HG03439 (cell line): ENCODE data around the gene SUGP2.
"Not testable (repeated sequence)": the region's sequence is repeated elsewhere in the genome, so short reads cannot be mapped to it uniquely, and the experiment has no call there.

ENCODE experiments used
- ATAC-seq: cut with Tn5 transposase; IDR thresholded peaks from one replicate; pipeline ENCODE4 v1.9.1; 2021; ENCODE audit warnings: mild to moderate bottlenecking, moderate library complexity; ENCODE audit not compliant: unreplicated experiment

Gene SUGP2

DNA sequence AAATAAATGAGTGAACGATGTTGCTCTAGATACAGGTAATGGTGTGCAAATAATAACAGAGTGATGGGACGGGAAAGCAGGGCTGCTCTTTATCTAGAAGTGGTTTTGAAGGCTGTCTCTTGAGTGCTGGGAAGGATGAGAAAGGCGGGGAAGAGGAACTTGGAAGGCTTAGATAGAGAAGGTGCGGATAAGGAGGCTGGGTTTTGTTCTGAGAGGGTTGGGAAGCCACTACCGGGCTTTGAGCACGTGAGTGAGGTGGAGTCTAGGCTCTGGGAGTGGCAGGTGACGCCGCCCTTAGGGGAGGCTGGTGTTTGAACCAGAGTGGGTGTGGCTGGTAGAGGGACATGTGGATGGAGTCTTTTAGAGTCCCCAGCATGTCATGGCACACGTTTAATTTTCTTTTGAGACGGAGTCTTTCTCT lies 897 bp upstream of the SUGP2 start:
- no peak for ATAC-seq

GRCh38 chr19:19033176-19033425 lies 216 bp downstream of the SUGP2 start:
- ATAC-seq, result peak; percentile 27

DNA sequence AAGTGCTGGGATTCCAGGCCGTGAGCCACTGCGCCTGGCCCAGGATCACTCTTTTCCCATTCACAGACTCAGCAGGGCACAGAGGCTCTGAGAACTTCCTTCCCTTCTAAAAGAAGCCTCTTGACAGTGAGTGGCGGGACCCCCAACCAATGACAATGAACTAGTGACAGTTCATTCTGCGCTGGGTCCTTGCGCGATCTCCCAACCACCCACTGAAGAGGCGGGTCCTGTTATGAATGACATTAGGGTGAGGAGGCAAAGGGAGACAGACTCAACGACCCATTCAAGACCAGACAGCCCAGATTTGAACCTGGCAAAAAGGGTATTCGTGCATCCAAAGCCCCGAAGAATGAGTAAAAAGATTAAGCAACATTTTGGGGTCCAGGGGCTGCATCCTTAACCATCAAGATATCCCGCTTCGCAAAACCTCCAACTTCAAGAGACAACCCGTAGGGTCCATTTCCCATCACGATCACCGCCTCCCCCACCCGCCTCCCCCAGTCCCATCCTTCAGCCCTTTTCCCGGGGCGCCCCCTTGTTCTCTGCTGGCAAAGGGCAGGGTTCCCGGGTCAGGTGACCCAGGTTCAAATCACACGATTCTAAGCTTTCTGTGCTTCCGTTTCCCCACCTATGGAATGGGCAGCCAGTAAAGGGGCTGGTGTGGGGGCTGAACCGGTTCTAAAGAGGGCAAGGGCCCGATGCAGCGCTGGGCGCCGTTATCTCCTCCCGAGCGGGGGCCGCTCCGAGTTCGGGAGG lies 719 bp downstream of the SUGP2 start:
- ATAC-seq, result peak; percentile 18

DNA sequence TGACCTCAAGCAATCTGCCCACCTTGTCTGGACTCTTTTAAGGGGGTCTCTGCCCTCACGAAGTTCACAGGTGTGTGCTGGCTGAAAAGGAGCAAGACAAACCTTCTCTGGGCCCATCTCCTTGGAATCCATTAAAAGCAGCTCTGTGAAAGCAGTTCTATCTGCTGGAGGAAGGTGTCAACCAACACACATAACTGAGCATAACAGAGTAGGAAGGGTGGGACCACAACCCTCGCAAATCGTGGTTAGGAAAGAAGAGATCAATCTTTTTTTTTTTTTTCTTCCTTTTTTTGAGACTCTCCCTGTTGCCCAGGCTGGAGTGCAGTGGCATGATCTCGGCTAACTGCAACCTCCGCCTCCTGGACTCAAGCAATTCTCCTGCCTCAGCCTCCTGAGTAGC lies 1.4 kb downstream of the SUGP2 start:
- ATAC-seq, result no peak

DNA sequence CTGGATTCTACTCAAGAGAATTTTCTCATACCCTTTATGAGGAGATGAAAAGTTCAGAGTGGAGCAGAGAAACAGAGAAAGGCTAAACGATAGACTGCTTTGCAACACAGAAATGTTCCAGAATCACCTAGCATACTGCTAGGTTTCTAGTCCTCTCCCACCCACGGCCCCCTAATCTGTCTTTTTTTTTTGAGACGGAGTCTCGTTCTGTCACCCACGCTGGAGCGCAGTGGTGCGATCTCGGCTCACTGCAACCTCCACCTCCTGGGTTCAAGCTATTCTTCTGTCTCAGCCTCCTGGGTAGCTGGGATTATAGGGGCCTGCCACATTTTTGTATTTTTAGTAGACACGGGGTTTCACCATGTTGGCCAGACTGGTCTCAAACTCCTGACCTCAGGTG lies 4.8 kb downstream of the SUGP2 start:
- no peak for ATAC-seq

DNA sequence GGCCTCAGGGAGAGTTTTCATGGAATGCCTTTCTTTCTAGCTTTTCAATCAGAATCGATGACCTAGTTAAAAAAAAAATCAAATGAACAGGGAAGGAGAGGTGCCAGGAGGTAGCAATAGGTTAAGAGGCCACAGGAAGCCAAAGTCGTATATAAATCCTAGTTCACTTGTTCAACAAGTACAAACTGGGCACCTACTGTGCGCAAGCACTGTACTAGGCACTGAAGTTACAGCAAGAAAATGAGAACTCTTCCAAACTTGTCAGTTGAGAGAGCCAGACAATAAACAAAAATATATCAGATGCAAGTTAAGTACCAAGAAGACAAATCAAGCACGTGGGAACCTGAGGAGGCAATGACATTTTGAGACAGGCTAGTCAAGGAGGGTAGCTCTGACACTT lies 6.1 kb downstream of the SUGP2 start:
- ATAC-seq, result no peak

DNA sequence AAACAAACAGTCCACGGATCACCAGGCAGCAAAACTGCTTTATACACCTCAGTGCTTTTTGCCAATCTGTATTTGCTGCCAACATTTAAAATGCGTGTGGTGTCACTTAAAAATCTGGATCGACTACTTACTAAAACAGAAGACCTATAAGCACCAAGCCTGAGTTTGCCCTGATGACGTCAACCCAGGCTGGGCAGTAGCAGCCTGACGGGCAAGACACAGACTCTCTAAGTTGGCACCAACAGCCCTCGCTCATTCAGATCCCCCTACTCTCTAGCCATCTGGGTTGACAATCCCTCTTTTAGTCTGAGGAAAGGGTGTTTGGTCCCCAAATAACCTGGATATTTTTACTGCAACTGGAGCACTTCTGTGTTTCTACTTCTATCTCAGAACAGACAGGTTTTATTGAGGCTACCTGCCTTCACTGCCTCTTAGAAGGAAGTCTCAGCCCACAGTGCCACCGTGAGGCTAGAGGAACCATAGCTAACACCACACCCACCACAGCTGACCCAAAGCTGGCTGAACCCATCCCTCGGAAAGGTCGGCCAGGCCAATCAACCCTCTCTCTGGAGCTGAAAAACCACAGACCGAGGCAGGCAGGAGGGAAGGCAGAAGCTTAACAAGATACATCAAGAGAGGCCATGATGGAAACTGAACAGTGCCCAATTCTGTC lies 6.9 kb downstream of the SUGP2 start:
- no peak for ATAC-seq

GRCh38 chr19:19025861-19026260 lies 7.5 kb downstream of the SUGP2 start:
- no peak for ATAC-seq

GRCh38 chr19:19023376-19023775 lies 9.9 kb downstream of the SUGP2 start:
- not testable (repeated sequence) for ATAC-seq

DNA sequence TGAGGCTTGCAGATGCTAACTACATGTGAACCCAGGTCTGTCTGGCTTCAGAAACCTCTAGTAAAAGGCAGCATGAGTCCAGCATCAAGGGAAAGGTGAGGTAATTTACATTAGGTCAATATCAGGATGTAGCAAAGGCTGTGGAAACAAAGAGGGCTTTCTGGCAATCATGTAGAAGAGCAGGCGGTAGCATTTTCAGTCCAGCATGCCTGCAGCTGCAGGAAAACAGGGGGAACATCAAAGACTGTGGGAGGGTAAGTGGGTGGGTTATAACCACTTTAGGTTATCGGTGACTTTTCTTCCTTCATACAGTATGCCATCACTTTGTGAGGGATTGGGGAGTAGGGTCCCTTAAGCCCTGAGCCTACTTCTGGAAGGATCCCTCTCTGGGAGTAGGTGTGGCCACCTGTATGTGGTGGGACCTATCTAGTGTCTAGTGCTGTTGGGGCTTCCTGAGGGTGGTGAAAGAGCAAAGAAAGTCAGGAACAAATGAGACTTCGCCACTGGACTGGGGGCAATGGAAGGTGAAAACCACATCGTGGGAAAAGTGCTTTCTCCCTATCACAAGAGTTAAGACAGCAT lies 10.8 kb downstream of the SUGP2 start:
- no peak for ATAC-seq

DNA sequence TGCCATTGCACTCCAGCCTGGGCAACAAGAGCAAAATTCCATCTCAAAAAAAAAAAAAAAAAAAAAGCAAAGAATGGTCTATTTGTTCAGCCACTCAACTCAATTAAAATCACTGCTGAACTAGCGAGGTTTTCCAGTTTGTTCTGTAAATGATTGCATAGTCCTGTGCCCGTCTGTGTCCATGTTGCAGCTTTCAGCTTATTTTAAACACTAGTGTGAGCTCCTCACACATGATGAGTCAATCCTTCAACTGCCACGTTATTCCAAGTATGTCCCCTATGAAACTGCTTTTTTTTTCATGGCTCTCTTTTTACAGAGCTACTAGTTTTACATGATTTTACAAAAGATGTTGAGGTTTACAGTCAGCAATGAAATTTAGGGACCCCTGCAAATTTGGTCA lies 12.2 kb downstream of the SUGP2 start:
- no peak for ATAC-seq

GRCh38 chr19:19010551-19010950 lies 22.8 kb downstream of the SUGP2 start:
- ATAC-seq, result no peak

DNA sequence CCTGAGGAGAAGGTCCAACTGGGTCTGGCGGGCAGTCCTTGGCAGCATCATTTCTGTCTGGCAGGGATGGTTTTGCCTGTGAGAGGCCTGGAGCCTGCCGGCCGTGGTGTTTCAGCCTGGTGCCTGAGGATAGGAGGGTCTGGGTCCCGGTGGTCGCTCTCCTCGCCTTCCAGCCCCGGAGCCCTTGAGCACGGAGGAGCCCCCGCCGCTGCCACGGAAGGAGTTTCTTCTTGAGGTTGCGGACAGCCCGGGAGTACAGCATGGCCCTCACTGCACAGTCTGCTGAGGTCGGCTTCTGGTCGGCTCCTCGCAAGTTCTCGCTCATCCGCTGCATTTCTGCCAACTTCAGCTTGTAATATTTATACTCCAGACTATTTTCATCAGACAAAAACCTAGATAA lies 23.4 kb downstream of the SUGP2 start:
- ATAC-seq, result no peak

DNA sequence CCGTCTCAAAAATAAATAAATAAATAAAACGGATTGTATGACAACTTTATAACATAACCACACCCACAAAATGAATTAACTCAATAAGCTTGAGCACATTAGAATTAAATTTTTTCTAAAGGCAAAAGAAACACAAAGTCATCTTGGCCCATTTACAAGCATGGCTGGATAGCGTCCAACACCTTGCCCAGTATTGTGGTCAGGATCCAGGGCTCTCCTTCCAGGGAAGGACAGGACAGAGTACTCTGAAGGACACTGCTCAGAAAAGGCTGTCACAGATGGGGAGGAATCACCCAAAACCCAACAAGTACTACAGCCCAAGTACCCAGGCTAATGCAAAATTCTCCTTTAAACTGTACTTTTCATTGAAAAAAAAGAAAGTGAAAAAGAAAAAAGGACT lies 27.1 kb downstream of the SUGP2 start:
- no peak for ATAC-seq

- ATAC-seq, result no peak
Measured at GRCh38 chr19:19004144-19004543, 29.2 kb downstream of the SUGP2 start.

GRCh38 chr19:18999896-19000620 lies 33.3 kb downstream of the SUGP2 start:
- ATAC-seq, result no peak

- ATAC-seq, result no peak
Measured at GRCh38 chr19:18999016-18999758, 34.1 kb downstream of the SUGP2 start.

GRCh38 chr19:18998276-18998675 lies 35.0 kb downstream of the SUGP2 start:
- no peak for ATAC-seq

DNA sequence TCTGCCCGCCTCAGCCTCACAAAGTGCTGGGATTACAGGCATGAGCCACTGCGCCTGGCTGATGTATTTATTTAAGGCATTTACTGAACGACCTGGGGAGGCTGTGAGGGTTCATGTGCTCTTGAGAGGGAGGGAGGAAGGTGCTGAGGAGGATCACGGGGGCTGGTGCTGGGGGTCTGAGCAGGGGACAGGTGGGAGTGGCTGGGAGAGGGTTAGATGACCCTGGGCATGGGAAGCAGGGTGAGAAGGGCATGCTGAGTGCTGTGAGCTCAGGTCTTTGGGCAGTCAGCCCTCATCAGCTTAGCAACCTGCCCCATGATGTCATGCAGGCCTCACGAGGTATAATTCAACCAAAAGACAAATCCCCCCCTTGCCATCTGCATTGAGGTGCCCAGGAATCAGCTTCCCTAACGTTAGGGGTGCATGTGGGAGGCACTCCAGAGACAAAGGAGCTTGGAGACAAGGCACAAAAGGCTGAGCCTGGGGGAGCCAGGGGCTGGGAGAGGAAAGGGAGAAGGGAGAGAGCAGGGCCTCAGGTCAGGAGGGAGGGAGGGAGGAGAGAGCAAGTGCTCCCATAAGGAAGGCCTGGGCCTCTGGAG lies 36.4 kb downstream of the SUGP2 start:
- no peak for ATAC-seq

- no peak for ATAC-seq
Measured at GRCh38 chr19:18996351-18996750, 37.0 kb downstream of the SUGP2 start.

GRCh38 chr19:18995804-18996241 lies 37.5 kb downstream of the SUGP2 start:
- no peak for ATAC-seq
